ENCODE data around the gene UMPS.

Gene UMPS

DNA sequence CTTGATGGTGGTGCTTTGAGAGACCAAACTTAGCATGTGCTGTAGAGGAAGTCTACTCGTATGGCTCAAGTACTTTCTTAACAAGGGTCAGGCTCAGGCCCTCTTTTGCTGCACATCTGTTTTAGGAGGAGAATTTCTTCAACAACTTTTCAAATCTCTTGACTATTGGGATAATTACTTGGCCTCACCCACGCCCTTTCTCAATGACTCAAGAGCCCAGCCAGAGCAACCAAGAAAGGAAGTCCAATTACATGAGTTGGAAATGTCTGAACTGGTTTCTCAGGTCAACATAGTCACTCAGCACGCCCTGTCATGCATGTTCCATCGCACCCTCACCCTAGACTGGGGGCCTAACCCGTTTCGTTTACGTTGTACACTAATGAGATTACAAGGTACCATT lies 44.8 kb upstream of the UMPS start:
- DNase-seq (ENCODE audit: low spot score), result no peak
- no peak overlapping the region for H3K4me3 ChIP-seq (ENCODE audit: severe bottlenecking)
- H3K27ac ChIP-seq (ENCODE audit: poor library complexity, severe bottlenecking), result no peak overlapping the region
- no peaks in the 10 kb centered on the region for H3K9me3 ChIP-seq (ENCODE audit: severe bottlenecking)
- H3K4me1 ChIP-seq (ENCODE audit: insufficient read depth, poor library complexity, severe bottlenecking), result no peaks in the 10 kb centered on the region
- H3K27me3 ChIP-seq (ENCODE audit: insufficient read depth, poor library complexity, severe bottlenecking), result no peaks in the 10 kb centered on the region
- H3K36me3 ChIP-seq (ENCODE audit: low read depth), result no peaks in the 10 kb centered on the region
- TF ChIP-seq CTCF (IDR thresholded peaks at IDR 0.05; ENCODE audit: poor library complexity, severe bottlenecking), result no peak
- ATAC-seq (ENCODE audit: low read depth), result peak; percentile 39; the same call in 1 of the 3 replicates

DNA sequence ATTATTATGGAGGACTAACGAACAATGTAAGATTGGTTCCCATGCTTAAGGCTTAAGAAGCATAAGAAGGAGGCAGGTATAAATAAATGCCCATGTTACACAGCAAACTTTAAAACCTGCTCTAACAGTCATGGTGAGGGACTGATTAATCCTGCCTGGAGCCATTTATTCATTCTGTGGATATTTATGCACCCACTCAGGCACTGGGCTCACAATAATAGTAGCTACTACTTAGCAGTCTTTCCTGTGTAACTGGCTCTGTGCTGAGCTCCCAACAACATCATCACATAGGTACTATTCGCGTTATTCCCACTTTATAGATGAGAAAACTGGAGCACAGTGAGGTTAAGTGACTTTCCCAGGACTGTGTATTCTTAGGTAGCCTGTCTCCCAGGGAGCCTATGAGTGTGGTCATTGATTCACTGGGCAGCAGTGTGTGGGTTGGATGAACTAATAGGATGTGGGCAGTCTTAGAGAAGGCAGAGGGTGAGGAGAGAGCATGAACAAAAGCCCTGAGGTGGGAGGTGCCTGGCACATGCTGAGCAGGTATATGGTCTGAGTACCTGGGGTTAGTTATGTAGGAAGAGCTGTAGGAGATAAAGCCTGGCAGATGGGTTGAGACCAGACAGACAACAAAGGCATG lies 44.1 kb upstream of the UMPS start:
- ATAC-seq (ENCODE audit: low read depth) (peak; percentile 15; the same call in 1 of the 3 replicates), DNase-seq (ENCODE audit: low spot score) (no peak)
- Histone ChIP-seq H3K27me3 (ENCODE audit: insufficient read depth, poor library complexity, severe bottlenecking) (no peaks in the 10 kb centered on the region), H3K27ac (ENCODE audit: poor library complexity, severe bottlenecking) (no peak overlapping the region), H3K4me3 (ENCODE audit: severe bottlenecking) (no peak overlapping the region), H3K36me3 (ENCODE audit: low read depth) (no peaks in the 10 kb centered on the region), H3K9me3 (ENCODE audit: severe bottlenecking) (no peaks in the 10 kb centered on the region), H3K4me1 (ENCODE audit: insufficient read depth, poor library complexity, severe bottlenecking) (no peaks in the 10 kb centered on the region)
- TF ChIP-seq CTCF (IDR thresholded peaks at IDR 0.05; ENCODE audit: poor library complexity, severe bottlenecking), result no peak

GRCh38 chr3:124688581-124689454 lies 41.4 kb upstream of the UMPS start:
- TF ChIP-seq CTCF (IDR thresholded peaks at IDR 0.05; ENCODE audit: poor library complexity, severe bottlenecking), result peak; percentile 92
- Histone ChIP-seq H3K4me3 (ENCODE audit: severe bottlenecking) (no peak overlapping the region), H3K27ac (ENCODE audit: poor library complexity, severe bottlenecking) (no peak overlapping the region), H3K36me3 (ENCODE audit: low read depth) (no peaks in the 10 kb centered on the region), H3K4me1 (ENCODE audit: insufficient read depth, poor library complexity, severe bottlenecking) (no peaks in the 10 kb centered on the region), H3K9me3 (ENCODE audit: severe bottlenecking) (no peaks in the 10 kb centered on the region), H3K27me3 (ENCODE audit: insufficient read depth, poor library complexity, severe bottlenecking) (no peaks in the 10 kb centered on the region)
- ATAC-seq (ENCODE audit: low read depth), result peak; percentile 86
- no peak for DNase-seq (ENCODE audit: low spot score)

DNA sequence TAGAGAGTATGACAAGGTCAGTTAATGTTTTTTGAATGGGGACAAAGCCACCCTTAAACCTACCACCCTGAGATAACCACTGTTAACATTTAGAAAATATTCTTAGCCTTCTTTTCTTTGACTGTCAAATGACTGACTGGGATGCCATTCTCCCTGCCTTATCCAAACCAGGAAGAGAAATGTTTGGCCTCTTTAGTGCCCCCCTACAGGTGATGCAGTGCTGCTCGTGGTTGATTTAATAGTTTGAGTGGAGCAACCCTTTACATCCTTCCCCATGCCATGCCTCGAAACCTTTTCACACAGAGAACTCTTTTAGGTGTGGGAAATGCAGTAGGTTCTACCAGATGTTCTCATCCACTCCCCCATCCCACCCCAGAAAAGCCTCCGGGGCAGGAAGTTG lies 38.7 kb upstream of the UMPS start:
- Histone ChIP-seq H3K4me1 (ENCODE audit: insufficient read depth, poor library complexity, severe bottlenecking) (no peaks in the 10 kb centered on the region), H3K27me3 (ENCODE audit: insufficient read depth, poor library complexity, severe bottlenecking) (no peaks in the 10 kb centered on the region), H3K4me3 (ENCODE audit: severe bottlenecking) (no peak overlapping the region), H3K27ac (ENCODE audit: poor library complexity, severe bottlenecking) (no peak overlapping the region), H3K9me3 (ENCODE audit: severe bottlenecking) (no peaks in the 10 kb centered on the region), H3K36me3 (ENCODE audit: low read depth) (no peaks in the 10 kb centered on the region)
- TF ChIP-seq CTCF (IDR thresholded peaks at IDR 0.05; ENCODE audit: poor library complexity, severe bottlenecking), result no peak
- no peak for DNase-seq (ENCODE audit: low spot score)
- ATAC-seq (ENCODE audit: low read depth), result no peak

GRCh38 chr3:124694486-124694885 lies 35.8 kb upstream of the UMPS start:
- H3K4me1 ChIP-seq (ENCODE audit: insufficient read depth, poor library complexity, severe bottlenecking), result no peaks in the 10 kb centered on the region
- H3K4me3 ChIP-seq (ENCODE audit: severe bottlenecking), result no peak overlapping the region
- no peaks in the 10 kb centered on the region for H3K27me3 ChIP-seq (ENCODE audit: insufficient read depth, poor library complexity, severe bottlenecking)
- ATAC-seq (ENCODE audit: low read depth), result no peak
- no peak for DNase-seq (ENCODE audit: low spot score)
- no peak for TF ChIP-seq CTCF (IDR thresholded peaks at IDR 0.05; ENCODE audit: poor library complexity, severe bottlenecking)
- no peaks in the 10 kb centered on the region for H3K36me3 ChIP-seq (ENCODE audit: low read depth)
- H3K9me3 ChIP-seq (ENCODE audit: severe bottlenecking), result no peaks in the 10 kb centered on the region
- no peak overlapping the region for H3K27ac ChIP-seq (ENCODE audit: poor library complexity, severe bottlenecking)
